SH-SY5Y (cell line): Measurements from ENCODE around the gene CACNA1A.

Source experiments
- GATA2 ChIP-seq: IDR thresholded peaks from 2 replicates; pipeline ENCODE4 v1.6.1; 2011; ENCODE audit warnings: mild to moderate bottlenecking, low read depth, low read length
- GATA3 ChIP-seq: IDR thresholded peaks from 2 replicates; pipeline ENCODE4 v1.6.1; 2011; ENCODE audit warnings: low read depth, mild to moderate bottlenecking, low read length, moderate library complexity

GRCh38 chr19:13398780-13399726 lies 107.2 kb downstream of the CACNA1A start:
- TF ChIP-seq GATA2 (no peak), GATA3 (no peak)
